DOHH2 (cell line): ENCODE measurements around the gene NMD3.
A peak's percentile ranks its signal among the peaks of the same experiment; 100 is the strongest.

Experiments used
- H3F3A ChIP-seq: fragments of 200-600 bp; sonication (generic), shearing (Covaris generic); 2 replicates; pipeline ENCODE4 v1.6.0; 2016; ENCODE audit warnings: antibody characterized with exemption, mild to moderate bottlenecking; ENCODE audit not compliant: control insufficient read depth, insufficient read depth
- H3K27ac ChIP-seq: fragments of 200-600 bp; sonication (generic); 2 replicates; pipeline ENCODE4 v1.5.1; 2014; ENCODE audit warnings: low read depth, mild to moderate bottlenecking, low read length, moderate library complexity
- H3K27me3 ChIP-seq: fragments of 200-600 bp; sonication (generic); 2 replicates; pipeline ENCODE4 v1.6.1; 2014; ENCODE audit warnings: mild to moderate bottlenecking, low read length, mixed read lengths; ENCODE audit not compliant: control insufficient read depth
- H3K36me3 ChIP-seq: fragments of 200-600 bp; sonication (generic); 2 replicates; pipeline ENCODE4 v1.6.1; 2014; ENCODE audit warnings: mild to moderate bottlenecking, low read length, moderate library complexity, mixed read lengths; ENCODE audit not compliant: control insufficient read depth
- H3K4me1 ChIP-seq: fragments of 200-600 bp; sonication (generic); 2 replicates; pipeline ENCODE4 v1.6.1; 2014; ENCODE audit warnings: mild to moderate bottlenecking, low read length, mixed read lengths; ENCODE audit not compliant: control insufficient read depth
- H3K4me2 ChIP-seq: fragments of 200-600 bp; sonication (generic); 2 replicates; pipeline ENCODE4 v1.6.0; 2014; ENCODE audit warnings: mild to moderate bottlenecking, low read length, moderate library complexity
- H3K4me3 ChIP-seq: fragments of 200-600 bp; sonication (generic); 2 replicates; pipeline ENCODE4 v1.5.1; 2014; ENCODE audit warnings: mild to moderate bottlenecking, low read length, mixed read lengths
- H3K79me2 ChIP-seq: fragments of 200-600 bp; sonication (generic); 2 replicates; pipeline ENCODE4 v1.6.1; 2014; ENCODE audit warnings: mild to moderate bottlenecking, low read length, mixed read lengths; ENCODE audit not compliant: control insufficient read depth
- H3K9me2 ChIP-seq: fragments of 200-600 bp; sonication (generic); replicated peaks from 2 replicates; pipeline ENCODE4 v1.6.1; 2014; ENCODE audit warnings: mild to moderate bottlenecking, low read length, mixed read lengths; ENCODE audit not compliant: control insufficient read depth
- H3K9me3 ChIP-seq: fragments of 200-600 bp; sonication (generic); 2 replicates; pipeline ENCODE4 v1.6.1; 2014; ENCODE audit warnings: antibody characterized with exemption, low read length, mixed read lengths; ENCODE audit not compliant: control insufficient read depth, insufficient read depth
- H4K20me1 ChIP-seq: fragments of 200-600 bp; sonication (generic); 2 replicates; pipeline ENCODE4 v1.6.0; 2014; ENCODE audit warnings: low read depth, mild to moderate bottlenecking, antibody characterized with exemption, low read length, moderate library complexity; ENCODE audit not compliant: control insufficient read depth, insufficient read depth
- CTCF ChIP-seq: fragments of 200-600 bp; sonication (generic); IDR thresholded peaks from one replicate; pipeline ENCODE4 v1.5.1; 2014; ENCODE audit warnings: antibody characterized with exemption, mild to moderate bottlenecking, low read depth, low read length; ENCODE audit not compliant: poor library complexity, severe bottlenecking
- EZH2phosphoT487 ChIP-seq: fragments of 200-600 bp; sonication (generic); IDR thresholded peaks from 2 replicates; pipeline ENCODE4 v1.6.1; 2017; ENCODE audit warnings: borderline replicate concordance, mild to moderate bottlenecking, antibody characterized with exemption, low read length, moderate library complexity, mixed read lengths

NMD3 gene

GRCh38 chr3:161220850-161221753 lies at the start of gene NMD3:
NMD3 (plus strand) TSS chr3:161221311; CDS start chr3:161222014, 703 bp downstream.
- H3K9me2 ChIP-seq: no peaks in the 10 kb centered on the region
- peaks cover 56% of the 10 kb centered on the region for H3K79me2 ChIP-seq
- peaks cover 13% of the 10 kb centered on the region; the same call in 1 of the 2 replicates for H4K20me1 ChIP-seq
- peak within 1 kb of the TSS; percentile 88 for H3K4me2 ChIP-seq
- no peak for TF ChIP-seq CTCF
- TF ChIP-seq EZH2phosphoT487: no peak
- peaks cover 36% of the 10 kb centered on the region for H3K36me3 ChIP-seq
- no peaks in the 10 kb centered on the region for H3K9me3 ChIP-seq
- H3K27me3 ChIP-seq: no peaks in the 10 kb centered on the region
- H3K4me3 ChIP-seq: peak within 1 kb of the TSS; percentile 89
- no peaks in the 10 kb centered on the region for H3F3A ChIP-seq
- peak within 1 kb of the TSS; percentile 48 for H3K27ac ChIP-seq
- peaks cover 30% of the 10 kb centered on the region for H3K4me1 ChIP-seq

- Histone ChIP-seq H3K4me2 (no peak overlapping the region), H3K36me3 (no peaks in the 10 kb centered on the region), H3K4me1 (no peaks in the 10 kb centered on the region), H3K27me3 (no peaks in the 10 kb centered on the region), H3F3A (no peaks in the 10 kb centered on the region), H3K27ac (no peak overlapping the region), H3K9me3 (no peaks in the 10 kb centered on the region), H3K9me2 (no peaks in the 10 kb centered on the region), H3K4me3 (no peak overlapping the region), H3K79me2 (no peaks in the 10 kb centered on the region), H4K20me1 (no peaks in the 10 kb centered on the region)
- TF ChIP-seq EZH2phosphoT487 (no peak), CTCF (no peak)
These were observed 49.2 kb upstream of the NMD3 start for GRCh38 chr3:161171639-161172552.

GRCh38 chr3:161175506-161175905 lies 45.6 kb upstream of the NMD3 start:
- no peaks in the 10 kb centered on the region for H3K79me2 ChIP-seq
- no peaks in the 10 kb centered on the region for H3K27me3 ChIP-seq
- no peaks in the 10 kb centered on the region for H3K9me2 ChIP-seq
- no peaks in the 10 kb centered on the region for H3F3A ChIP-seq
- TF ChIP-seq EZH2phosphoT487: no peak
- no peaks in the 10 kb centered on the region for H3K4me1 ChIP-seq
- no peak overlapping the region for H3K4me3 ChIP-seq
- H3K27ac ChIP-seq: no peak overlapping the region
- H4K20me1 ChIP-seq: no peaks in the 10 kb centered on the region
- H3K4me2 ChIP-seq: no peak overlapping the region
- H3K36me3 ChIP-seq: no peaks in the 10 kb centered on the region
- no peaks in the 10 kb centered on the region for H3K9me3 ChIP-seq
